H9 (cell line): ENCODE data around the gene CPT1A. TPM values are rescaled to one million over a fixed set of nuclear protein-coding genes. Genes with fewer than 3 reads are reported as not detected.

Source experiments
- DNase-seq: peaks from one replicate; pipeline ENCODE4 v3.0.0-alpha.2; 2017
- H2AFZ ChIP-seq: one replicate; pipeline ENCODE4 v1.6.1; 2013; ENCODE audit warnings: mild to moderate bottlenecking, low read length, control low read depth, moderate library complexity
- H2AK5ac ChIP-seq: 2 replicates; pipeline ENCODE4 v1.6.1; 2013; ENCODE audit warnings: low read length, control low read depth, mixed read lengths; ENCODE audit not compliant: insufficient read length
- H2BK120ac ChIP-seq: one replicate; pipeline ENCODE4 v1.6.1; 2013; ENCODE audit warnings: low read depth, mild to moderate bottlenecking, low read length, control low read depth, inconsistent platforms; ENCODE audit not compliant: poor library complexity, severe bottlenecking
- H2BK12ac ChIP-seq: 2 replicates; pipeline ENCODE4 v1.6.1; 2013; ENCODE audit warnings: low read length, control low read depth, mixed read lengths, low read depth; ENCODE audit not compliant: insufficient read length
- H2BK15ac ChIP-seq: 2 replicates; pipeline ENCODE4 v1.6.1; 2013; ENCODE audit warnings: low read depth, low read length, control low read depth
- H2BK20ac ChIP-seq: one replicate; pipeline ENCODE4 v1.6.1; 2013; ENCODE audit warnings: low read depth, mild to moderate bottlenecking, low read length, control low read depth, inconsistent platforms; ENCODE audit not compliant: poor library complexity, severe bottlenecking
- H2BK5ac ChIP-seq: 2 replicates; pipeline ENCODE4 v1.6.1; 2013; ENCODE audit warnings: low read length, control low read depth, mixed read lengths; ENCODE audit not compliant: insufficient read length
- H3K14ac ChIP-seq: 2 replicates; pipeline ENCODE4 v1.6.1; 2013; ENCODE audit warnings: low read length, control low read depth; ENCODE audit not compliant: insufficient read depth
- H3K18ac ChIP-seq: 2 replicates; pipeline ENCODE4 v1.6.1; 2013; ENCODE audit warnings: low read depth, mild to moderate bottlenecking, mixed read lengths, low read length, control low read depth; ENCODE audit not compliant: insufficient read length
- H3K23ac ChIP-seq: 2 replicates; pipeline ENCODE4 v1.6.1; 2013; ENCODE audit warnings: low read length, control low read depth, mixed read lengths, low read depth; ENCODE audit not compliant: insufficient read length
- H3K23me2 ChIP-seq: 2 replicates; pipeline ENCODE4 v1.6.1; 2013; ENCODE audit warnings: low read depth, mild to moderate bottlenecking, mixed read lengths, low read length, control low read depth; ENCODE audit not compliant: insufficient read length, poor library complexity, severe bottlenecking
- H3K27ac ChIP-seq: 2 replicates; pipeline ENCODE4 v1.5.1; 2013; ENCODE audit warnings: low read length, control low read depth, mixed read lengths, low read depth; ENCODE audit not compliant: insufficient read length
- H3K27me3 ChIP-seq: 2 replicates; pipeline ENCODE4 v1.6.1; 2013; ENCODE audit warnings: low read length, control low read depth, inconsistent platforms; ENCODE audit not compliant: insufficient read depth
- H3K4ac ChIP-seq: 2 replicates; pipeline ENCODE4 v1.6.1; 2013; ENCODE audit warnings: low read depth, mild to moderate bottlenecking, control low read depth, inconsistent platforms, low read length, moderate library complexity
- H3K4me1 ChIP-seq: 2 replicates; pipeline ENCODE4 v1.6.1; 2013; ENCODE audit warnings: low read length, control low read depth, inconsistent platforms; ENCODE audit not compliant: insufficient read depth
- H3K4me2 ChIP-seq: 2 replicates; pipeline ENCODE4 v1.6.1; 2013; ENCODE audit warnings: low read length, control low read depth, mixed read lengths; ENCODE audit not compliant: insufficient read length, insufficient read depth
- H3K56ac ChIP-seq: 2 replicates; pipeline ENCODE4 v1.6.1; 2013; ENCODE audit warnings: low read depth, mild to moderate bottlenecking, mixed read lengths, low read length, control low read depth; ENCODE audit not compliant: insufficient read length
- H3K79me1 ChIP-seq: 2 replicates; pipeline ENCODE4 v1.6.1; 2013; ENCODE audit warnings: low read depth, mild to moderate bottlenecking, moderate library complexity, low read length, control low read depth, inconsistent platforms; ENCODE audit not compliant: insufficient read depth, poor library complexity, severe bottlenecking
- H3K79me2 ChIP-seq: 2 replicates; pipeline ENCODE4 v1.6.1; 2013; ENCODE audit warnings: low read length, control low read depth, inconsistent platforms; ENCODE audit not compliant: insufficient read depth
- H3K9ac ChIP-seq: 2 replicates; pipeline ENCODE4 v1.6.1; 2013; ENCODE audit warnings: low read length, control low read depth, mixed read lengths; ENCODE audit not compliant: insufficient read length; ENCODE audit errors: extremely low read depth
- H3K9me3 ChIP-seq: one replicate; pipeline ENCODE4 v1.6.1; 2013; ENCODE audit warnings: low read depth, low read length, inconsistent platforms; ENCODE audit not compliant: control insufficient read depth
- H3T11ph ChIP-seq: one replicate; pipeline ENCODE4 v1.6.1; 2013; ENCODE audit warnings: mild to moderate bottlenecking, low read length, control low read depth, inconsistent platforms
- H4K20me1 ChIP-seq: one replicate; pipeline ENCODE4 v1.6.1; 2013; ENCODE audit not compliant: control insufficient read depth, insufficient read length, insufficient read depth
- H4K5ac ChIP-seq: 2 replicates; pipeline ENCODE4 v1.6.1; 2013; ENCODE audit warnings: low read depth, mild to moderate bottlenecking, mixed read lengths, low read length, control low read depth; ENCODE audit not compliant: insufficient read length
- H4K8ac ChIP-seq: replicated peaks from 2 replicates; pipeline ENCODE4 v1.6.1; 2013; ENCODE audit warnings: low read length, control low read depth, mixed read lengths, low read depth; ENCODE audit not compliant: insufficient read length
- H4K91ac ChIP-seq: 2 replicates; pipeline ENCODE4 v1.6.1; 2013; ENCODE audit warnings: low read depth, mild to moderate bottlenecking, moderate library complexity, mixed read lengths, low read length, control low read depth; ENCODE audit not compliant: insufficient read length
- H3K27ac Mint-ChIP-seq, 3 experiments: 2 replicates in 2 of 3; 3 replicates in 1 of 3; pipeline ENCODE4 v1.8.0; 2020 to 2021; ENCODE audit warnings: mixed read lengths in 3 of 3, mild to moderate bottlenecking in 1 of 3, moderate library complexity in 1 of 3
- H3K27me3 Mint-ChIP-seq: 2 replicates; pipeline ENCODE4 v1.8.0; 2021; ENCODE audit warnings: low read depth, mild to moderate bottlenecking, moderate library complexity, mixed read lengths
- H3K36me3 Mint-ChIP-seq, 3 experiments: 2 replicates in 2 of 3; 3 replicates in 1 of 3; pipeline ENCODE4 v1.8.0; 2020 to 2021; ENCODE audit warnings: low read depth in 3 of 3, mixed read lengths in 3 of 3; ENCODE audit not compliant: insufficient read depth in 1 of 3
- H3K4me1 Mint-ChIP-seq, 2 experiments: 2 replicates each; pipeline ENCODE4 v1.8.0; 2020; ENCODE audit warnings: mixed read lengths in 2 of 2
- H3K4me3 Mint-ChIP-seq, 2 experiments: 2 replicates in 1 of 2; 3 replicates in 1 of 2; pipeline ENCODE4 v1.8.0; 2020 to 2021; ENCODE audit warnings: mild to moderate bottlenecking in 2 of 2, mixed read lengths in 2 of 2, moderate library complexity in 1 of 2
- H3K9me3 Mint-ChIP-seq, 2 experiments: 2 replicates in 1 of 2; 3 replicates in 1 of 2; pipeline ENCODE4 v1.8.0; 2020; ENCODE audit warnings: mild to moderate bottlenecking in 2 of 2, mixed read lengths in 2 of 2, moderate library complexity in 1 of 2
- CTCF ChIP-seq: fragments of 200-600 bp; sonication (generic); conservative IDR thresholded peaks from 3 replicates; pipeline ENCODE4 v1.8.0; 2021; ENCODE audit warnings: antibody characterized with exemption, mild to moderate bottlenecking
- WGBS: extraction: QIAGEN DNeasy Blood & Tissue Kit; methylation state at CpG from one replicate; pipeline ENCODE4 v1.1.7; 2013; ENCODE audit warnings: missing lambda C conversion rate, low lambda C conversion rate, mixed read lengths; ENCODE audit not compliant: insufficient read length; ENCODE audit errors: extremely low coverage; 5-methylcytosine and 5-hydroxymethylcytosine counted together
- total RNA-seq: library from RNA; stranded (reverse); gene quantifications from 2 replicates; pipeline ENCODE4 v1.2.1, GENCODE V29; 2021

CPT1A gene
- total RNA-seq, 1 experiment from 2014 or later, result 7.5 TPM

GRCh38 chr11:68826726-68827125 lies 15.0 kb downstream of the CPT1A start:
- Histone ChIP-seq H3K18ac (no peak overlapping the region), H3K4me1 (peaks cover 5% of the 10 kb centered on the region; the same call in 1 of the 2 replicates), H3K23me2 (no peaks in the 10 kb centered on the region), H3K79me1 (no peaks in the 10 kb centered on the region), H3K4me2 (no peak overlapping the region), H3K4ac (no peak overlapping the region), H2BK20ac (no peak overlapping the region), H3K56ac (no peak overlapping the region), H2BK12ac (no peak overlapping the region), H4K5ac (no peak overlapping the region), H4K20me1 (no peaks in the 10 kb centered on the region), H3K79me2 (no peaks in the 10 kb centered on the region), H2BK5ac (no peak overlapping the region), H3T11ph (no peak overlapping the region), H3K27ac (no peak overlapping the region), H3K14ac (no peak overlapping the region), H2AK5ac (no peak overlapping the region), H3K23ac (no peak overlapping the region), H2BK15ac (no peak overlapping the region), H3K9ac (no peak overlapping the region), H2AFZ (no peak overlapping the region), H4K8ac (no peak overlapping the region), H4K91ac (no peak overlapping the region), H3K27me3 (no peaks in the 10 kb centered on the region), H3K9me3 (no peaks in the 10 kb centered on the region), H2BK120ac (no peak overlapping the region)
- no CpG with 5 or more reads among the region's 9 CpGs for WGBS
- Mint-ChIP-seq H3K4me1 (peaks cover 24 to 30% of the 10 kb centered on the region in 2 experiments), H3K27me3 (peaks cover 4% of the 10 kb centered on the region; the same call in 1 of the 2 replicates), H3K27ac (no peak overlapping the region), H3K9me3 (no peaks in the 10 kb centered on the region), H3K4me3 (no peak overlapping the region), H3K36me3 (no peaks in the 10 kb centered on the region)
- no peak for TF ChIP-seq CTCF
- no peak for DNase-seq
